ENCODE data around the gene GPSM1.

GRCh38 chr9:136302527-136302926, 24.8 kb upstream of the GPSM1 start:
- no peak for TF ChIP-seq EZH2 (IDR thresholded peaks at IDR 0.05)
- no peak for TF ChIP-seq POLR2AphosphoS5 (IDR thresholded peaks at IDR 0.05; ENCODE audit: borderline replicate concordance, low read depth, low read length)
- TF ChIP-seq FOXP2 (optimal IDR thresholded peaks at IDR 0.05; ENCODE audit: control extremely low read depth, extremely low read length, insufficient read depth), result no peak
